HUES64 (cell line): ENCODE data around the gene MACF1.

Experiments
- H3K27ac ChIP-seq: 2 replicates; pipeline ENCODE4 v1.7.0; 2013; ENCODE audit warnings: low read depth, low read length, inconsistent platforms
- H3K27me3 ChIP-seq: 2 replicates; pipeline ENCODE4 v1.6.1; 2013; ENCODE audit warnings: mild to moderate bottlenecking, low read length; ENCODE audit not compliant: insufficient read depth
- H3K36me3 ChIP-seq: 2 replicates; pipeline ENCODE4 v1.6.1; 2013; ENCODE audit warnings: mild to moderate bottlenecking, low read length; ENCODE audit not compliant: insufficient read depth
- H3K4me1 ChIP-seq: 2 replicates; pipeline ENCODE4 v1.6.1; 2013; ENCODE audit warnings: mild to moderate bottlenecking, low read length, moderate library complexity; ENCODE audit not compliant: insufficient read depth
- H3K4me3 ChIP-seq: 2 replicates; pipeline ENCODE4 v1.5.1; 2013; ENCODE audit warnings: mild to moderate bottlenecking, low read length, moderate library complexity
- H3K9ac ChIP-seq: 2 replicates; pipeline ENCODE4 v1.6.1; 2013; ENCODE audit warnings: mild to moderate bottlenecking, low read depth, low read length
- H3K9me3 ChIP-seq: 2 replicates; pipeline ENCODE4 v1.6.1; 2013; ENCODE audit warnings: low read depth, low read length; ENCODE audit not compliant: insufficient read depth
- WGBS: fragments of 150-250, 120-280 bp; methylation state at CpG from one replicate; pipeline ENCODE4 v1.1.7; 2013; ENCODE audit warnings: missing lambda C conversion rate; 5-methylcytosine and 5-hydroxymethylcytosine counted together

Gene MACF1

DNA sequence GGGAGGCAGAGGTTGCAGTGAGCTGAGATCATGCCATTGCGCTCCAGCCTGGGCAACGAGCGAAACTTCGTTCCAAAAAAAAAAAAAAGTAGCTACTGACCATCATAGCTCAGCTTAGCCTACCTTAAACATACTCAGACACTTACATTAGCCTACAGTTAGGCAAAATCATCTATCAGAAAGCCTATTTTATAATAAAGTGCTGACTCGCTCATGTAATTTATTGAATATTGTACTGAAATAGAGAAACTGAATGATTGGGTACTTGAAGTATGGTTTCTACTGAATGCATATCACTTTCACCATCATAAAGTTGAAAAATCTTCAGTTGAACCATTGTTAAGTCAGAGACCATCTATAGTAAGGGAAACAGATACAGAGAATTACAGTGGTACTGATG is 193.0 kb downstream of the MACF1 start:
- Histone ChIP-seq H3K27me3 (no peaks in the 10 kb centered on the region), H3K9me3 (no peaks in the 10 kb centered on the region), H3K4me1 (peaks cover 41% of the 10 kb centered on the region; the same call in 1 of the 2 replicates), H3K36me3 (no peaks in the 10 kb centered on the region; the same call in 1 of the 2 replicates), H3K9ac (no peak overlapping the region), H3K27ac (0 out of 2 replicates have a peak overlapping the region, but pooled peaks have one; percentile 26), H3K4me3 (no peak overlapping the region)
- WGBS: 83% methylated on average over 5 of the region's 5 CpGs

- Histone ChIP-seq H3K27me3 (no peaks in the 10 kb centered on the region), H3K4me3 (no peak overlapping the region), H3K27ac (peak overlapping the region; percentile 34), H3K9me3 (no peaks in the 10 kb centered on the region), H3K36me3 (no peaks in the 10 kb centered on the region; the same call in 1 of the 2 replicates), H3K9ac (no peak overlapping the region), H3K4me1 (peaks cover 34% of the 10 kb centered on the region; the same call in 1 of the 2 replicates)
- 51% methylated on average over 5 of the region's 6 CpGs for WGBS
Observed at GRCh38 chr1:39398278-39399021, 194.0 kb downstream of the MACF1 start.

DNA sequence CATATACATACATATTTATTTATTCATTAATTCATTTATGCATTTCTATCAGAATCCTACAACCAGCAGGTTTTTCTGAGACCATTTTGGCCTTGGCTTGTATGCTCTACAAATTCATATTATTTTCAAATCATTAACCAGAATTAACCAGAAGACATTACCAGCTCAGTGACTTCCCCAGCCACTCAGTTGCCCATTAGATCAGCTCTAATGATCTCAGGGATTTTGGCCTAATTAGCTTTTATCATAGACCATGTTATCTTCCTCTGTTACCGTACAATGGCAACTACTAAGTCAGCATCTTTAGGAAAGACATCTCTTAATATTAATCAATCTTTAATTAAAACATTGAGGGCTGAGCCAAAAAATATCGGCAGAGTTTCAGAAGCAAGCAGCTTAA is 196.6 kb downstream of the MACF1 start:
- 93% methylated on average over 2 of the region's 2 CpGs for WGBS
- Histone ChIP-seq H3K27ac (no peak overlapping the region), H3K4me3 (no peak overlapping the region), H3K9me3 (no peaks in the 10 kb centered on the region), H3K36me3 (no peaks in the 10 kb centered on the region; the same call in 1 of the 2 replicates), H3K4me1 (peaks cover 24% of the 10 kb centered on the region; the same call in 1 of the 2 replicates), H3K27me3 (no peaks in the 10 kb centered on the region), H3K9ac (no peak overlapping the region)

GRCh38 chr1:39404876-39405275 is 200.4 kb downstream of the MACF1 start:
- no peak overlapping the region for H3K9ac ChIP-seq
- H3K27ac ChIP-seq: no peak overlapping the region
- H3K4me1 ChIP-seq: peaks cover 22% of the 10 kb centered on the region
- no peaks in the 10 kb centered on the region for H3K27me3 ChIP-seq
- no peak overlapping the region for H3K4me3 ChIP-seq
- H3K9me3 ChIP-seq: no peaks in the 10 kb centered on the region
- no peaks in the 10 kb centered on the region; the same call in 1 of the 2 replicates for H3K36me3 ChIP-seq
- 96% methylated on average over 3 of the region's 3 CpGs for WGBS

DNA sequence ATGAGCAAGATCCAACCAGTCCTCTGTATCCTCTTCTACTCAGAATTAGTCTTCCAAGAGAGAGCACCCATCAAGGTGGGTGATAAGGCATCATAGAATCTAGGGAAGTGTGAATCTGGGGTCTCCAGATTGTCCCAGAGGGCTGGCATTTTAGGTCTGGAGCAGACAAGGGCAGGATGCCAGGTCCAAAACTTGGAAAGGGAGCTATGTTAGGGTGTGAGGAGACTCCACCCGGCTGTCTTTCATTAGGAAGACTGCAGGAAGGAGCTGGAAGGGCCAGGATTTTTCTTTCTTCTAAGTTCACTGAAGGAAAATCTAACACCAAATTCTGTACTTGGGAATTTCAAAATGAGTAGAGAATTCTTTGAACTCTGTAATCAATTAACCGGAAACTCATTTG is 200.9 kb downstream of the MACF1 start:
- H3K4me1 ChIP-seq: peaks cover 26% of the 10 kb centered on the region
- H3K27me3 ChIP-seq: no peaks in the 10 kb centered on the region
- no peak overlapping the region for H3K27ac ChIP-seq
- no peak overlapping the region for H3K9ac ChIP-seq
- peaks cover 3% of the 10 kb centered on the region for H3K36me3 ChIP-seq
- WGBS: 83% methylated on average over 2 of the region's 2 CpGs
- H3K9me3 ChIP-seq: no peaks in the 10 kb centered on the region
- no peak overlapping the region for H3K4me3 ChIP-seq

- Histone ChIP-seq H3K9ac (no peak overlapping the region; the same call in 1 of the 2 replicates), H3K4me1 (peaks cover 39% of the 10 kb centered on the region), H3K27ac (0 out of 2 replicates have a peak overlapping the region, but pooled peaks have one; percentile 28), H3K9me3 (no peaks in the 10 kb centered on the region), H3K4me3 (no peak overlapping the region), H3K36me3 (peaks cover 15% of the 10 kb centered on the region), H3K27me3 (no peaks in the 10 kb centered on the region)
- 87% methylated on average over 7 of the region's 7 CpGs for WGBS
Observed at GRCh38 chr1:39406533-39407450, 202.3 kb downstream of the MACF1 start.

DNA sequence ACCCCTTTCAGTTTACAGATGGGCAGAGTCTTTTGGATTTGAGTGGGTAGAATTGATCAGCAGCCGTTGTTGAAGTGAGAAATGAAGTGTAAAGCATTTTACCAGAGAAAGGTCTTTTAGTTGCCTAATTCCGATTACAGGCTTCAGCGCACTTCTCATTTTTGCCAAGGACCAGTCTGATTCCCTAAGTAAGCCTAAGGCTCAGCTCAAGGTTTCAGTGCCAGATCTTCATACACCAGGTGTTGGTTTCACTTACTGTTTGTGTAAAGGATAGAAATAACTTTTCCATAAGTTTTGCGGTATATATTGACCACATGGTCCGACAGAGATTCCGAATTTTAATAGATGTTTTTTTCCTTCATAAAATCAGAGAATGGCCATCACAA is 203.0 kb downstream of the MACF1 start:
- no peaks in the 10 kb centered on the region for H3K9me3 ChIP-seq
- peak overlapping the region; percentile 85; the same call in 1 of the 2 replicates for H3K9ac ChIP-seq
- peaks cover 39% of the 10 kb centered on the region for H3K4me1 ChIP-seq
- H3K27me3 ChIP-seq: no peaks in the 10 kb centered on the region
- H3K36me3 ChIP-seq: peaks cover 22% of the 10 kb centered on the region
- 82% methylated on average over 6 of the region's 6 CpGs for WGBS
- H3K27ac ChIP-seq: no peak overlapping the region
- peak overlapping the region; percentile 72 for H3K4me3 ChIP-seq

DNA sequence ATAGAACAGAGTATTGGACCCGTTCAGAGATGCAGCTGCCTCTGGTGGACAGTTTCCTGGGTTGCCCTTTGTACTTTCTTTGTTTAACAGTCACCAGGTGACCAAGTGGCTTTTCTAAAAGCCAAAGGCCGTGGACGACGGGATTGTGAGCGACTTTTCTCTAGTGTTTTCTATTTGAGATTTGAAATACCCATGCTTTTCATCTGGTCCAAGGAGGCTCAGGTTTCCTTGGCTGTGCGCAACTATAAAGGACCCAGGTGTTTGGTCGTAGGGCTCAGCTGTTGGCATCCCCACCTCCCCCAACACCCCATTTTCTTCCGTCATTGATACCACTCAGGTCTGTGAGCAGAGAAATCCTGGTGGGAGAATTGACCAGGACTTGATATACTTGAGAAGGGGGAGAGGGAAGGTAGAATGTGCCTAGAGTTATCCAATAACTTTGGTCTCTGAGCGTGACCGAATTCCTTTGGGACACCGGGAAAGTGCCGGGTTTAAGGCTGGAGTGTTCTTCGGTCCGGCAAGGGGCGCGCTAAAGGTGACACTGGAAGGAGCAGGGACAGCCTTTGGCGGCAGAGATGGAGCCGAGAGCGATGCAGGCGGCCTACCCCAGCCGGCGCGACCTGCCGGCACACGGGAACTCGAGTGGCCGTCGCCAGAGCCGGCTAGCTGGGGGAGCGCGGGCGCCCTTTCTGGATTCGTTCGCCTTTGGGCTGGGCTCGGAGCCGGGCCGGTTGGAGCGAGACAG is 203.6 kb downstream of the MACF1 start:
- Histone ChIP-seq H3K4me3 (peak overlapping the region; percentile 72), H3K27ac (peak overlapping the region; percentile 94), H3K9me3 (no peaks in the 10 kb centered on the region), H3K4me1 (peaks cover 39% of the 10 kb centered on the region), H3K36me3 (peaks cover 27% of the 10 kb centered on the region), H3K9ac (peak overlapping the region; percentile 85), H3K27me3 (no peaks in the 10 kb centered on the region)
- whole genome bisulfite sequencing: 5% methylated on average over 38 of the region's 38 CpGs

DNA sequence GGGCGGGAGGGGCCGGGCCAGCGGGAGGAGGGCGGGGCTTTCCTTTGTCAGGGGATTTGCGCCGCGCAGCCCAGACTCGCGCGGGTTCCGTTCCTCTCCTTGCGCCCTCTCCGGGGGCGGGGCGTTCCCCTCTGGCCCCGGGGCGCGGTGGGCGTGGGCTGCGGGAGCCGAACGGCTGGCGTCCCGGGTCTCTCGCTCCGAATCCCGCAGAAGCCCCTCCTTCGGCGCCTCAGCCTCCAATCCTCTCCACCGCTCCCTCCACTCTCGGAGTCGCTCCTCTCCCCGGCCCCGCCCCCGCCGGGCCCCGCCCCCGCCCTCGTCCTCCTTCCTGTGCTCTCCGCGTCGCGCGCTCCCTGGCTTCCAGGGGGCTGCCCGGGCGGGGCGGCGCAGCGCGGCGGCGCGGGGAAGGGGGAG is 204.2 kb downstream of the MACF1 start:
- Histone ChIP-seq H3K36me3 (peaks cover 27% of the 10 kb centered on the region), H3K9me3 (no peaks in the 10 kb centered on the region), H3K9ac (peak overlapping the region; percentile 86), H3K27ac (peak overlapping the region; percentile 94), H3K4me3 (peak overlapping the region; percentile 80), H3K27me3 (no peaks in the 10 kb centered on the region), H3K4me1 (peaks cover 39% of the 10 kb centered on the region)
- WGBS: under 1% methylated on average over 43 of the region's 53 CpGs

DNA sequence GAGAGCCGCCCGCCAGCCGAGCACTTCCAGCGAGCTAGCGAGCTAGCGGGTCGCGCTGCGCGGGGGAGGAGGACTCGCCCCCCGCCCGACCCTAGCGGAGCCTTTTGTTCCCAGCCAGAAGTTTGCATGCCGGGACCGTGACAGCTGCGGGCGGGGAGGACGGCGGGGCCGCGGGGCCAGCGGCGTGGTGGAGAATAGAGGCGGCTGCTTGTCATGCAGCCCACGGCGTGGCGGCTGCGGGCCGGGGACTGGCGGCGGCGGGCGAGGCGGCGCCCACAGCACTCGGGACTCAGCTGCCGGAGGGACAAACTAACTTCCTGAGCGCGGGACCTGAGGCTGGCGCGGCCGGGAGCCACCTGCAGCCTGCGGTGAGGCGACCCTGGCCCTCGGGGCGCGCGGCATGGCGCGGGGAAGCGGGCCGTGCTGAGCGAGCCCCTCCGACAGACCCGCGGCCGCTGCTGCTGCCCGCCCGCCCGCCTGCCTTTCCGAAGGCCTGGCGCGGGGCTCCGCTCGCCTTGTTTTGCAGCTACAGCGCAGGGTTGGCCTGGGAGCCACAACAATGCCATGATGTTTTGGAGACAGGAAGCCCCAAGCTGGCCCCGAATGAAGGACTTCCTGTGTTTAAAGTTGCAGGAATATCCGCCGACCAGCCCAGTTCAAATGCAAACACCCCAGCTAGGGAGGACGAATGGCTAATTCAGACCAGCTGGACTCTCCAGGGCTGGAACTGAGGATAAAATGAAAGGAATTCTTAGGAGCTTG is 204.7 kb downstream of the MACF1 start:
- Histone ChIP-seq H3K36me3 (peaks cover 27% of the 10 kb centered on the region), H3K4me1 (peaks cover 44% of the 10 kb centered on the region), H3K4me3 (peak overlapping the region; percentile 80), H3K27me3 (no peaks in the 10 kb centered on the region), H3K27ac (peak overlapping the region; percentile 94), H3K9ac (peak overlapping the region; percentile 86), H3K9me3 (no peaks in the 10 kb centered on the region)
- under 1% methylated on average over 71 of the region's 71 CpGs for WGBS
